Lower leg skin (tissue), 3 donors: ENCODE data around the gene RNPS1.

Source experiments
- CTCF ChIP-seq, 3 donors: fragments of 450-650 bp; IDR thresholded peaks; one replicate each; pipeline ENCODE4 v1.5.1; 2016; ENCODE audit warnings: antibody characterized with exemption in 3 of 3, mild to moderate bottlenecking in 3 of 3, moderate library complexity in 2 of 3
- POLR2A ChIP-seq, 2 donors: fragments of 450-650 bp; IDR thresholded peaks; one replicate each; pipeline ENCODE4 v1.6.1; 2016 to 2017; ENCODE audit warnings: antibody characterized with exemption in 2 of 2, mild to moderate bottlenecking in 1 of 2, moderate library complexity in 1 of 2

- TF ChIP-seq POLR2A (IDR thresholded peaks at IDR 0.05) (no peak), CTCF (IDR thresholded peaks at IDR 0.05) (no peak)
Measured at GRCh38 chr16:2204416-2205103, 63.4 kb downstream of the RNPS1 start.
